Sigmoid colon (tissue), 3 donors: Measurements from ENCODE around the gene ABCA12.

Source experiments
- CTCF ChIP-seq, 4 experiments: fragments of 450-650 bp in 3 of 4; fragments of 200-600 bp in 1 of 4; IDR thresholded peaks; one replicate each; pipeline ENCODE4 v1.5.1; 2016 to 2019; ENCODE audit warnings: antibody characterized with exemption in 4 of 4, mild to moderate bottlenecking in 3 of 4, moderate library complexity in 2 of 4
- POLR2A ChIP-seq, 2 donors: fragments of 450-650 bp; IDR thresholded peaks; one replicate each; pipeline ENCODE4 v1.6.1; 2016; ENCODE audit warnings: antibody characterized with exemption in 2 of 2, mild to moderate bottlenecking in 2 of 2, moderate library complexity in 2 of 2

- TF ChIP-seq CTCF (IDR thresholded peaks at IDR 0.05) (no peak), POLR2A (IDR thresholded peaks at IDR 0.05) (no peak)
Observed at GRCh38 chr2:215186021-215186420, 47.6 kb upstream of the ABCA12 start.
